BE2C (cell line): ENCODE data around the gene APOBEC2.

Experiments
- DNase-seq: peaks from one replicate; pipeline ENCODE4 v3.0.0-alpha.2; 2020
- H3K27me3 ChIP-seq: fragments of 250-450 bp; sonication (Bioruptor Pico); 2 replicates; pipeline ENCODE4 v1.5.1; 2020; ENCODE audit warnings: mild to moderate bottlenecking
- H3K36me3 ChIP-seq: fragments of 250-450 bp; sonication (Bioruptor Pico); 2 replicates; pipeline ENCODE4 v1.5.1; 2020; ENCODE audit warnings: mild to moderate bottlenecking
- H3K4me1 ChIP-seq: fragments of 250-450 bp; sonication (Bioruptor Pico); 2 replicates; pipeline ENCODE4 v1.5.1; 2020
- H3K4me3 ChIP-seq: 2 replicates; pipeline ENCODE4 v1.5.1; 2011; ENCODE audit warnings: low read depth, low read length
- H3K9me3 ChIP-seq: fragments of 250-450 bp; sonication (Bioruptor Pico); 2 replicates; pipeline ENCODE4 v1.5.1; 2020
- TF ChIP-seq, protein P1 (sequence below): IDR thresholded peaks from 2 replicates; pipeline ENCODE4 v1.5.1; 2012; ENCODE audit warnings: mild to moderate bottlenecking, low read depth, low read length

APOBEC2 gene

DNA sequence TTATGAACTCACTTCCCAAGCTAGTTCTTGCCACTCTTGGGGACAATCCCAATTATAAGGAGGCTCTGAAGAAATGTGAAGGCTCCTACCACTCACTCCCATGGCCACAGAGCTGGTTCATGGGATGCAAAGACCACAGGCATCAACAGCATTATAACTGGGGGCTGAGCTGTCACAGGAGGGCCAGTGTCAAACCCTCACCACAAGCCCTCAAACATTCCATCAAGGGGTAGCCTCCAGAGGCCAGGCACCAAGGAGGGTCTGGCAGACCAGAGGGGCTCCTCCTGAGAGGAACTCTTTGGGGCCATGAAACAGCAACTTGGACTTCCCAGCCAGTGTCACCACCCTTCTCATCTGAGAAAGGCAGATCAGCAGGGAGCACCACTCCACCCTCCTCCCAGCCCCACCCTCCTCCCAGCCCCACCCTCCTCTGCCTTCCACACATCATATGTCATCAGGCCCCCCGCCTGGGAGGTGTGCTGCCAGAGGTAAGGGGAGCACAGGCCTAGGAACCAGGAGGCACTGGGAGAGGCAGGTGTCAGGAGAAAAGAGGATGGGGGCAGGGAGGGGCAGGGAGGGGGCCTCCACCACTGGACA lies 12.0 kb upstream of the APOBEC2 start:
- H3K9me3 ChIP-seq, result no peaks in the 10 kb centered on the region
- H3K36me3 ChIP-seq, result no peaks in the 10 kb centered on the region
- no peaks in the 10 kb centered on the region for H3K4me1 ChIP-seq
- H3K27me3 ChIP-seq, result no peaks in the 10 kb centered on the region
- TF ChIP-seq, protein P1, sequence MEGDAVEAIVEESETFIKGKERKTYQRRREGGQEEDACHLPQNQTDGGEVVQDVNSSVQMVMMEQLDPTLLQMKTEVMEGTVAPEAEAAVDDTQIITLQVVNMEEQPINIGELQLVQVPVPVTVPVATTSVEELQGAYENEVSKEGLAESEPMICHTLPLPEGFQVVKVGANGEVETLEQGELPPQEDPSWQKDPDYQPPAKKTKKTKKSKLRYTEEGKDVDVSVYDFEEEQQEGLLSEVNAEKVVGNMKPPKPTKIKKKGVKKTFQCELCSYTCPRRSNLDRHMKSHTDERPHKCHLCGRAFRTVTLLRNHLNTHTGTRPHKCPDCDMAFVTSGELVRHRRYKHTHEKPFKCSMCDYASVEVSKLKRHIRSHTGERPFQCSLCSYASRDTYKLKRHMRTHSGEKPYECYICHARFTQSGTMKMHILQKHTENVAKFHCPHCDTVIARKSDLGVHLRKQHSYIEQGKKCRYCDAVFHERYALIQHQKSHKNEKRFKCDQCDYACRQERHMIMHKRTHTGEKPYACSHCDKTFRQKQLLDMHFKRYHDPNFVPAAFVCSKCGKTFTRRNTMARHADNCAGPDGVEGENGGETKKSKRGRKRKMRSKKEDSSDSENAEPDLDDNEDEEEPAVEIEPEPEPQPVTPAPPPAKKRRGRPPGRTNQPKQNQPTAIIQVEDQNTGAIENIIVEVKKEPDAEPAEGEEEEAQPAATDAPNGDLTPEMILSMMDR, result no peak
- H3K4me3 ChIP-seq, result no peak overlapping the region
- no peak for DNase-seq

- TF ChIP-seq, protein P1, result no peak
- Histone ChIP-seq H3K9me3 (no peaks in the 10 kb centered on the region), H3K4me3 (no peak within 1 kb of the TSS), H3K27me3 (no peaks in the 10 kb centered on the region), H3K4me1 (no peaks in the 10 kb centered on the region), H3K36me3 (no peaks in the 10 kb centered on the region)
- no peak for DNase-seq
These were observed 10.6 kb upstream of the APOBEC2 start, which contains the start of gene TSPO2 for GRCh38 chr6:41042226-41043055. TSS of gene TSPO2 (plus strand) at chr6:41042467. CDS start at chr6:41042986, 519 bp downstream.

GRCh38 chr6:41043151-41043550 lies 9.9 kb upstream of the APOBEC2 start:
- no peak for DNase-seq
- Histone ChIP-seq H3K9me3 (no peaks in the 10 kb centered on the region), H3K4me1 (no peaks in the 10 kb centered on the region), H3K27me3 (no peaks in the 10 kb centered on the region), H3K36me3 (no peaks in the 10 kb centered on the region), H3K4me3 (no peak overlapping the region)
- TF ChIP-seq, protein P1, result no peak

DNA sequence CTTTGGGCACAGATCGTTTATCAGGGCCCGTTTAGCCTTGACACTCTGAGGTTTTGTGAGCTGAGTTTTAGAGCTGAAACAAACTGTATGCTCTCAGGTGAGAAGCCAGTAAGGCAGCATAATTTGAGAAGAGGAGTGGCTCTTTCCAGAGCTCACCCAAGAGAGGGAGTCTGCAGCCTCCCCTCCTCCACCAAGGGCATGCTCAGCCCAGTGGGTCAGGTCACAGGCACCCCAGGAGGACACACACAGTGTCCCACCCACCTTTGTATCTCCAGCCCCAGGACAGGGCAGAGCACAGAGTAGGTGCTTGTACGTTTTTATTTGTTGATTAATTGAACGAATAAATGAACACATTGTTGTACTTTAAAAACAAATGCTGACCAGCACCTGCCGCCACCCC lies 7.3 kb upstream of the APOBEC2 start:
- Histone ChIP-seq H3K9me3 (no peaks in the 10 kb centered on the region), H3K4me1 (no peaks in the 10 kb centered on the region), H3K36me3 (no peaks in the 10 kb centered on the region), H3K4me3 (no peak overlapping the region), H3K27me3 (no peaks in the 10 kb centered on the region)
- DNase-seq, result no peak
- TF ChIP-seq, protein P1, result no peak

DNA sequence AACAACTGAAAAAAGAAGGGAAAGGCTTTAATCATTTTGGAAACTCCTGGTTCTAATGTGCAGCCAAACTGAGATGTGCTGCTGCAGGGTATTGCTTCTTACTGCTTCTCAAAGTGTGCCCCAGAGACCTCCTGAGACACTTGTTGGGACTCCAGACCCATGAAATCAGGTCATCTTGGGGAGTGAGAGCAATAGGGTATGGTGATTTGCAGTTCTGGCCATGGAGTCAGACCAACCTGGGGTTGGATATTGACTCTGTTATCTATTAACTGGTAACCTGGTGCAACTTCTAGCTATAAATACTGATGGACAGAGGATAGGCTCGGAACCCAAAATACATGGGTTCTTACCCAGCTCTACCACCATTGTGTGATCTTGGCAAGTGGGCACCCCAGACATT lies 6.9 kb upstream of the APOBEC2 start:
- no peaks in the 10 kb centered on the region for H3K36me3 ChIP-seq
- DNase-seq, result no peak
- no peak overlapping the region for H3K4me3 ChIP-seq
- H3K27me3 ChIP-seq, result no peaks in the 10 kb centered on the region
- no peaks in the 10 kb centered on the region for H3K4me1 ChIP-seq
- H3K9me3 ChIP-seq, result no peaks in the 10 kb centered on the region
- TF ChIP-seq, protein P1, result no peak

DNA sequence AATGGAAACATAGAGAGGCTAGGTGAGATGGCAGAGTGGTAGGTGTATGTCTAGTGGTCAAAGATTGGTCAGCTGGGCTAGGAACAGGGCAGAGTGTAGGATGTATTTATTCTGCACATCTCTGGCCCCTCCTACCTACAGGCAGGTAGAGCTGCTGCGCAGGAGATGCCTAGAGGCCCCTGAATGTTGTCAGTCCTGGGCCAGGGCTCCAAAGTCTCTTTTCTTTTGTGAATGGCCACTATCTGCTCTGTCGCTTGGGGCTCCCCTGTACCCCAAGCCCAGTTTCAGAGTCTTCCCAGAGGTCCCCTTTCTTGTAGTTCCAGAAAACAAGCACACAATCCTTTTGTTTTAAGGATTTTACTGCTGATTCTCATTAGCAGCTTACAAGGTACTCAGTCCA lies 5.7 kb upstream of the APOBEC2 start:
- TF ChIP-seq, protein P1, result no peak

More for the DNA sequence above, 5.7 kb upstream of the APOBEC2 start:
- Histone ChIP-seq H3K9me3 (no peaks in the 10 kb centered on the region), H3K27me3 (no peaks in the 10 kb centered on the region), H3K4me3 (no peak overlapping the region), H3K4me1 (no peaks in the 10 kb centered on the region), H3K36me3 (no peaks in the 10 kb centered on the region)
- DNase-seq, result no peak
